GM19467 (cell line): Measurements from ENCODE around the gene TMEM60.

Source experiments
- ATAC-seq: cut with Tn5 transposase; IDR thresholded peaks from one replicate; pipeline ENCODE4 v1.9.1; 2021; ENCODE audit warnings: mild to moderate bottlenecking, moderate library complexity; ENCODE audit not compliant: unreplicated experiment

The TMEM60 gene

GRCh38 chr7:77782383-77782782 lies 15.9 kb downstream of the TMEM60 start:
- ATAC-seq, result no peak

GRCh38 chr7:77778535-77778934 lies 19.7 kb downstream of the TMEM60 start:
- ATAC-seq, result no peak

- no peak for ATAC-seq
Measured at GRCh38 chr7:77771901-77772300, 26.3 kb downstream of the TMEM60 start.

GRCh38 chr7:77770316-77770715 lies 27.9 kb downstream of the TMEM60 start:
- no peak for ATAC-seq

- ATAC-seq, result no peak
Measured at GRCh38 chr7:77766801-77767605, 31.2 kb downstream of the TMEM60 start.

GRCh38 chr7:77765906-77766800 lies 32.1 kb downstream of the TMEM60 start:
- ATAC-seq, result no peak

- ATAC-seq, result no peak
Measured at GRCh38 chr7:77765481-77765880, 32.8 kb downstream of the TMEM60 start.

GRCh38 chr7:77760809-77761453 lies 37.3 kb downstream of the TMEM60 start:
- ATAC-seq, result no peak

GRCh38 chr7:77759294-77759889 lies 38.8 kb downstream of the TMEM60 start:
- no peak for ATAC-seq

- peak; percentile 76 for ATAC-seq
Measured at GRCh38 chr7:77757589-77757988, 40.6 kb downstream of the TMEM60 start.

GRCh38 chr7:77753173-77753572 lies 45.1 kb downstream of the TMEM60 start:
- ATAC-seq, result no peak

- no peak for ATAC-seq
Measured at GRCh38 chr7:77752016-77752415, 46.2 kb downstream of the TMEM60 start.

- ATAC-seq, result no peak
Measured at GRCh38 chr7:77747718-77748117, 50.5 kb downstream of the TMEM60 start.

GRCh38 chr7:77747178-77747577 lies 51.1 kb downstream of the TMEM60 start:
- no peak for ATAC-seq

- no peak for ATAC-seq
Measured at GRCh38 chr7:77746824-77747165, 51.4 kb downstream of the TMEM60 start.

- ATAC-seq, result no peak
Measured at GRCh38 chr7:77746164-77746823, 51.9 kb downstream of the TMEM60 start.

GRCh38 chr7:77745746-77746145 lies 52.5 kb downstream of the TMEM60 start:
- no peak for ATAC-seq
